ENCODE data around the gene CDH23.

The CDH23 gene

GRCh38 chr10:71788954-71789353 is 392.2 kb downstream of the CDH23 start:
- Histone ChIP-seq H3K36me3 (ENCODE audit: insufficient read depth, low read length) (no peaks in the 10 kb centered on the region), H3K4me1 (ENCODE audit: insufficient read depth, low read length, poor library complexity, severe bottlenecking) (peaks cover 13% of the 10 kb centered on the region), H3F3A (ENCODE audit: low read depth) (no peaks in the 10 kb centered on the region), H3K27me3 (ENCODE audit: insufficient read depth, low read length, poor library complexity, severe bottlenecking) (no peaks in the 10 kb centered on the region), H3K9ac (ENCODE audit: low read depth, low read length, poor library complexity, severe bottlenecking) (no peak overlapping the region), H3K9me3 (ENCODE audit: insufficient read depth, low read depth, low read length) (no peaks in the 10 kb centered on the region), H2AFZ (ENCODE audit: low read length) (no peak overlapping the region), H3K79me2 (ENCODE audit: insufficient read depth, low read length) (no peaks in the 10 kb centered on the region), H3K4me3 (ENCODE audit: low read length, poor library complexity, severe bottlenecking) (no peak overlapping the region), H4K20me1 (ENCODE audit: insufficient read depth, low read length, poor library complexity, severe bottlenecking) (no peaks in the 10 kb centered on the region), H3K9me2 (replicated peaks; ENCODE audit: low read depth, low read length) (no peaks in the 10 kb centered on the region), H3K4me2 (ENCODE audit: low read depth, low read length, poor library complexity, severe bottlenecking) (no peak overlapping the region)
- TF ChIP-seq CTCF (conservative IDR thresholded peaks at IDR 0.05; ENCODE audit: low read length) (no peak), EZH2phosphoT487 (IDR thresholded peaks at IDR 0.05; ENCODE audit: borderline replicate concordance) (no peak)

- Histone ChIP-seq H4K20me1 (ENCODE audit: insufficient read depth, low read length, poor library complexity, severe bottlenecking) (no peaks in the 10 kb centered on the region), H3K4me2 (ENCODE audit: low read depth, low read length, poor library complexity, severe bottlenecking) (peak overlapping the region; percentile 55), H3F3A (ENCODE audit: low read depth) (no peaks in the 10 kb centered on the region), H3K9ac (ENCODE audit: low read depth, low read length, poor library complexity, severe bottlenecking) (no peak overlapping the region), H2AFZ (ENCODE audit: low read length) (no peak overlapping the region), H3K79me2 (ENCODE audit: insufficient read depth, low read length) (no peaks in the 10 kb centered on the region), H3K36me3 (ENCODE audit: insufficient read depth, low read length) (no peaks in the 10 kb centered on the region), H3K4me1 (ENCODE audit: insufficient read depth, low read length, poor library complexity, severe bottlenecking) (peaks cover 13% of the 10 kb centered on the region), H3K9me2 (replicated peaks; ENCODE audit: low read depth, low read length) (no peaks in the 10 kb centered on the region), H3K4me3 (ENCODE audit: low read length, poor library complexity, severe bottlenecking) (no peak overlapping the region), H3K27me3 (ENCODE audit: insufficient read depth, low read length, poor library complexity, severe bottlenecking) (no peaks in the 10 kb centered on the region), H3K9me3 (ENCODE audit: insufficient read depth, low read depth, low read length) (no peaks in the 10 kb centered on the region)
- no peak for TF ChIP-seq EZH2phosphoT487 (IDR thresholded peaks at IDR 0.05; ENCODE audit: borderline replicate concordance)
- TF ChIP-seq CTCF (conservative IDR thresholded peaks at IDR 0.05; ENCODE audit: low read length): no peak
Observed at GRCh38 chr10:71789871-71790270, 393.2 kb downstream of the CDH23 start.

- Histone ChIP-seq H3K9me3 (ENCODE audit: insufficient read depth, low read depth, low read length) (no peaks in the 10 kb centered on the region), H2AFZ (ENCODE audit: low read length) (no peak overlapping the region), H3F3A (ENCODE audit: low read depth) (no peaks in the 10 kb centered on the region), H3K4me1 (ENCODE audit: insufficient read depth, low read length, poor library complexity, severe bottlenecking) (peaks cover 13% of the 10 kb centered on the region), H3K36me3 (ENCODE audit: insufficient read depth, low read length) (no peaks in the 10 kb centered on the region), H3K79me2 (ENCODE audit: insufficient read depth, low read length) (no peaks in the 10 kb centered on the region), H4K20me1 (ENCODE audit: insufficient read depth, low read length, poor library complexity, severe bottlenecking) (no peaks in the 10 kb centered on the region), H3K4me2 (ENCODE audit: low read depth, low read length, poor library complexity, severe bottlenecking) (peak overlapping the region; percentile 55), H3K4me3 (ENCODE audit: low read length, poor library complexity, severe bottlenecking) (no peak overlapping the region), H3K27me3 (ENCODE audit: insufficient read depth, low read length, poor library complexity, severe bottlenecking) (no peaks in the 10 kb centered on the region), H3K9me2 (replicated peaks; ENCODE audit: low read depth, low read length) (no peaks in the 10 kb centered on the region), H3K9ac (ENCODE audit: low read depth, low read length, poor library complexity, severe bottlenecking) (peak overlapping the region; percentile 44)
- TF ChIP-seq CTCF (conservative IDR thresholded peaks at IDR 0.05; ENCODE audit: low read length) (no peak), EZH2phosphoT487 (IDR thresholded peaks at IDR 0.05; ENCODE audit: borderline replicate concordance) (no peak)
Observed at GRCh38 chr10:71790749-71791440, 394.2 kb downstream of the CDH23 start.

All from Loucy (cell line).